A673 (cell line): ENCODE measurements around the gene P2RX3. TPM values are rescaled to one million over a fixed set of nuclear protein-coding genes. Genes with fewer than 3 reads are reported as not detected.
A peak's percentile ranks its signal among the peaks of the same experiment; 100 is the strongest.

Source experiments
- BruUV-seq: library from RNA; stranded (reverse); fragments of 400-500 nt; replicated peaks from 2 replicates; lab custom pipeline; 2021; lab: Mats Ljungman, UMichigan
- CTCF ChIA-PET: fragments of 300-600 bp; sonication (Branson Sonifier 250); formaldehyde crosslinking; loops from one replicate; lab custom pipeline; 2022; ENCODE audit warnings: antibody characterized with exemption; lab: Charles Lee
- POLR2A ChIA-PET: fragments of 300-600 bp; sonication (Branson Sonifier 250); formaldehyde crosslinking; loops from one replicate; lab custom pipeline; 2022; ENCODE audit warnings: antibody characterized with exemption; ENCODE audit not compliant: low non-redundant PET; lab: Charles Lee
- DNase-seq: peaks from one replicate; pipeline ENCODE4 v3.0.0-alpha.2; 2015; ENCODE audit warnings: low spot score
- H3K27ac ChIP-seq: fragments of 200-600 bp; sonication (generic); 2 replicates; pipeline ENCODE4 v1.5.1; 2016; ENCODE audit warnings: mixed run types, low read depth, mild to moderate bottlenecking, mixed read lengths, antibody characterized with exemption, low read length; ENCODE audit not compliant: poor library complexity, severe bottlenecking
- H3K27me3 ChIP-seq: fragments of 200-600 bp; sonication (generic); replicated peaks from 2 replicates; pipeline ENCODE4 v1.6.1; 2017; ENCODE audit warnings: mixed run types, low read depth, mild to moderate bottlenecking, mixed read lengths, antibody characterized with exemption, low read length; ENCODE audit not compliant: insufficient read depth, poor library complexity
- H3K36me3 ChIP-seq: fragments of 200-600 bp; sonication (generic); 2 replicates; pipeline ENCODE4 v1.6.1; 2016; ENCODE audit warnings: mixed run types, mild to moderate bottlenecking, mixed read lengths, antibody characterized with exemption, low read length; ENCODE audit not compliant: insufficient read depth, poor library complexity, severe bottlenecking
- H3K4me1 ChIP-seq: fragments of 200-600 bp; sonication (generic); 2 replicates; pipeline ENCODE4 v1.6.1; 2017; ENCODE audit warnings: mixed run types, mild to moderate bottlenecking, mixed read lengths, antibody characterized with exemption, low read length; ENCODE audit not compliant: insufficient read depth, poor library complexity, severe bottlenecking
- H3K4me3 ChIP-seq: fragments of 200-600 bp; sonication (generic); 2 replicates; pipeline ENCODE4 v1.5.1; 2016; ENCODE audit warnings: low read depth, mixed run types, mild to moderate bottlenecking, mixed read lengths, low read length; ENCODE audit not compliant: poor library complexity, severe bottlenecking
- H3K9me3 ChIP-seq: fragments of 200-600 bp; sonication (generic); 2 replicates; pipeline ENCODE4 v1.6.1; 2016; ENCODE audit warnings: mixed run types, low read depth, mild to moderate bottlenecking, mixed read lengths, antibody characterized with exemption, low read length; ENCODE audit not compliant: poor library complexity, severe bottlenecking
- EZH2 ChIP-seq: fragments of 200-600 bp; sonication (generic); IDR thresholded peaks from 2 replicates; pipeline ENCODE4 v1.6.1; 2017; ENCODE audit warnings: borderline replicate concordance, low read depth, mild to moderate bottlenecking, mixed read lengths, antibody characterized with exemption, low read length; ENCODE audit not compliant: poor library complexity, severe bottlenecking
- intact Hi-C: fragments of 100-400 bp; cut with micrococcal nuclease; formaldehyde crosslinking; loops from one replicate; pipeline ENCODE4 v1.10.0; 2022; ENCODE audit not compliant: unreplicated experiment
- total RNA-seq: library from RNA; stranded (reverse); gene quantifications from 2 replicates; pipeline ENCODE4 v1.2.3, GENCODE V29; 2021
- TF ChIP-seq, protein P1 (sequence below): fragments of 300-800, 200-600 bp; sonication (generic); conservative IDR thresholded peaks from 2 replicates; pipeline ENCODE4 v1.5.1; 2017; ENCODE audit warnings: low read depth, mild to moderate bottlenecking, antibody characterized with exemption, low read length, moderate library complexity, mixed read lengths

Gene P2RX3
- total RNA-seq, 1 experiment from 2014 or later, result not detected

DNA sequence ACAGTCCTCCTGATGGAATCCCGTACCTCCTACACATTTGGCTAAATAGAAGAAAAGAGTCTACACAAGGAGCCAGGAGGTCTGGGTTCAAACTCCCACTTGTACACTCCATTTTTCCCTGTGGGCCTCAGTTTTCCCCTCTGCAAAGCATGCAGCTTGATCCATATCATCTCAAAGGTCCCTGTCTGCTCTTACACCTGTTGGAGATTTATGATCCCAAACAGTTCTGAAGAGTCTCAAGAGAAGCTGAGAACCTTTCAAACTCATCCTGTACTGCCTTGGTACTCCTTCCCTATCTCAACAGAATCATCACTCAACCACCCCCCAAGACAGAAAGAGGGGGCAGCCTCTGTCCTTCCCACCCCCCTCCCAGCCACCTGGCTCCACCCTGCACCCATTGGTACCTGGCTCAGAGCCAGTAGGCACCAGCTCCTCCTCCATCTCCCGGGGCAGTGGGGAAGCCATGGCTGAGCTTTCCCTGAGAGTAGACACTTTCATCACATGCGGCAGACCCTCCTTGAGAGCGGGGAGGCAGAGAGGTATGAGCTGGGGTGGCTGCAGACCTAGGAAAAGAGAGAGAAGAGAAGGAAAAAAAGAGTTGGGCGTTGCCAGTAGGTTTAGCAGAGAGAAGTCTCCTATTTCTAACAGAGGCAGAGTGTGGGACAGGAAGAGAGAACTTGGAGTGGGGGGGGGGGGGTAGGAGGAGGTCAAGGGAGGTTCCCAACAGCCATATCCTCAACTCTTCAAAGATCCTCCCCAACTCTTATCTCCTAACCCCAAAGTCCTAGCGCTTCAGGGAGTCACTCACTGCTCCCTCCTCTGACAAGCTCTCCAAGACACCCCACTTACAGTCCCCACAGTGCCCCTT lies 16.5 kb upstream of the P2RX3 start:
- DNase-seq, result no peak
- ChIA-PET CTCF (no interaction called here), POLR2A (interaction anchor here (0.9 kb wide), 1 partner anchor 10 kb away, joined by 3 read pairs; no protein-coding TSS in a partner anchor)
- Histone ChIP-seq H3K27me3 (no peaks in the 10 kb centered on the region), H3K27ac (peak overlapping the region; percentile 85), H3K4me1 (peaks cover 43% of the 10 kb centered on the region), H3K36me3 (peaks cover 53% of the 10 kb centered on the region), H3K9me3 (no peaks in the 10 kb centered on the region), H3K4me3 (peak overlapping the region; percentile 74)
- TF ChIP-seq, protein P1, sequence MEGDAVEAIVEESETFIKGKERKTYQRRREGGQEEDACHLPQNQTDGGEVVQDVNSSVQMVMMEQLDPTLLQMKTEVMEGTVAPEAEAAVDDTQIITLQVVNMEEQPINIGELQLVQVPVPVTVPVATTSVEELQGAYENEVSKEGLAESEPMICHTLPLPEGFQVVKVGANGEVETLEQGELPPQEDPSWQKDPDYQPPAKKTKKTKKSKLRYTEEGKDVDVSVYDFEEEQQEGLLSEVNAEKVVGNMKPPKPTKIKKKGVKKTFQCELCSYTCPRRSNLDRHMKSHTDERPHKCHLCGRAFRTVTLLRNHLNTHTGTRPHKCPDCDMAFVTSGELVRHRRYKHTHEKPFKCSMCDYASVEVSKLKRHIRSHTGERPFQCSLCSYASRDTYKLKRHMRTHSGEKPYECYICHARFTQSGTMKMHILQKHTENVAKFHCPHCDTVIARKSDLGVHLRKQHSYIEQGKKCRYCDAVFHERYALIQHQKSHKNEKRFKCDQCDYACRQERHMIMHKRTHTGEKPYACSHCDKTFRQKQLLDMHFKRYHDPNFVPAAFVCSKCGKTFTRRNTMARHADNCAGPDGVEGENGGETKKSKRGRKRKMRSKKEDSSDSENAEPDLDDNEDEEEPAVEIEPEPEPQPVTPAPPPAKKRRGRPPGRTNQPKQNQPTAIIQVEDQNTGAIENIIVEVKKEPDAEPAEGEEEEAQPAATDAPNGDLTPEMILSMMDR, result no peak
- no peak for TF ChIP-seq EZH2
- intact Hi-C loops, result loop anchor here (10.0 kb wide), 1 partner anchor 1253 kb away; the partner anchor contains the start of genes LPXN and ZFP91
- no TSS peak for BruUV-seq

DNA sequence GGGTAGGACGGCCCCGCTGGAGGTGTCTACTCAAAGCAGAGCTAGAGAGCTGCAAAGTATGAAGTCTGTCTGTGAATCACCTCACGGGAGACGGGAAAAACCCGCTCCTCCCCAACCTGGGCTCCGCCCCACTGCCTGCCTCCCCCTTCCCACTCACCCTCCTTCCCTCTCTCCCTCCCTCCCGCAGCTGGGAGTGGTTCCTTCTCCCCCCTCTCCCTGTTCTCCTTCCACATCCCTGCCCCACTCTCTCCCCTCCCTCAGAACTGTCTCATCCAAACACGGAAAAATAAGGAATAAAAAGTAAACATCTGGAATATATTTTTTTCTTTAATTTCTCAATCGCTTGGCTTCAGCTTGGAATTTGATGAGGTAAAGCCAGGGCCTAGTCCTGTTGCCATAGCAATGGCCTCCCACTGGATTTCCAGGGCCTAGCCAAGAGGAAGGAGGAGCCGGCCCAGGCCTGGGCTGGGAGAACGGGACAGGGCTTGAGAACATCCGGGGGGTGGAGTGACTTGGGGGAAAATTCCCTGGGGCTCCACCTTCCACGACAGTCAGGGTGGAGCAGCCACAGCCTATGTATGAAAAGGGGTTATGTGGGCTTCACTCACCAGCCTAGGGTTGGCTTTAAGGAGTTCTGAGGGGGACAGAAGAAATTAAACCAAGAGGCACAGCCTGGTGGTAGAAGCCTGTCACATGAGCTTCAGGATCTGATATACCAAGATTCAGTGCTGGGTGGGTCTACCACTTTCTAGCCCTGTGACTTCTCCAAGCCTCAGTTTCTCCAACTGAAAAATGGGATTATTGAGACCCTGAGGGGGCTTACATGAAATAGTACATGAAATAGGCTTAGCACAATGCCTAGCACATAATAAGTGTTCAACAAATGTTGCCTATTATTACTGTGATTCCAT lies 15.6 kb upstream of the P2RX3 start:
- intact Hi-C loops, result loop anchor here (10.0 kb wide), 1 partner anchor 1252 kb away; the partner anchor contains the start of genes LPXN and ZFP91
- Histone ChIP-seq H3K36me3 (peaks cover 53% of the 10 kb centered on the region), H3K4me1 (peaks cover 43% of the 10 kb centered on the region), H3K4me3 (peak overlapping the region; percentile 74), H3K27me3 (no peaks in the 10 kb centered on the region), H3K9me3 (no peaks in the 10 kb centered on the region), H3K27ac (peak overlapping the region; percentile 85)
- CTCF ChIA-PET, result no interaction called here
- no TSS peak for BruUV-seq
- POLR2A ChIA-PET, result interaction anchor here (0.6 to 0.9 kb wide), 2 partner anchors 11 to 17 kb away, joined by 3 read pairs; no protein-coding TSS in a partner anchor
- DNase-seq, result peak; percentile 98
- TF ChIP-seq, protein P1, result no peak
- no peak for TF ChIP-seq EZH2
